Mononuclear cell (primary cell): ENCODE data around the gene LACTBL1. TPM values are rescaled to one million over a fixed set of nuclear protein-coding genes. Genes with fewer than 3 reads are reported as not detected.

Experiments
- H3K27me3 ChIP-seq: 2 replicates; pipeline ENCODE4 v1.6.0; 2011; ENCODE audit warnings: low read length, control low read depth; ENCODE audit not compliant: insufficient read depth
- H3K4me1 ChIP-seq: 2 replicates; pipeline ENCODE4 v1.5.1; 2011; ENCODE audit warnings: mild to moderate bottlenecking, low read length, control low read depth; ENCODE audit not compliant: insufficient read depth
- H3K4me3 ChIP-seq: 2 replicates; pipeline ENCODE4 v1.5.1; 2011; ENCODE audit warnings: mild to moderate bottlenecking, low read length, moderate library complexity
- H3K9me3 ChIP-seq: 2 replicates; pipeline ENCODE4 v1.5.1; 2011; ENCODE audit warnings: low read depth, mild to moderate bottlenecking, control low read depth, low read length
- total RNA-seq: library from RNA; depleted of rRNA; stranded (reverse); fragments of >200 nt; gene quantifications from one replicate; pipeline ENCODE4 v1.2.3, GENCODE V29; 2012

Gene LACTBL1
- total RNA-seq, 1 donor = not detected

DNA sequence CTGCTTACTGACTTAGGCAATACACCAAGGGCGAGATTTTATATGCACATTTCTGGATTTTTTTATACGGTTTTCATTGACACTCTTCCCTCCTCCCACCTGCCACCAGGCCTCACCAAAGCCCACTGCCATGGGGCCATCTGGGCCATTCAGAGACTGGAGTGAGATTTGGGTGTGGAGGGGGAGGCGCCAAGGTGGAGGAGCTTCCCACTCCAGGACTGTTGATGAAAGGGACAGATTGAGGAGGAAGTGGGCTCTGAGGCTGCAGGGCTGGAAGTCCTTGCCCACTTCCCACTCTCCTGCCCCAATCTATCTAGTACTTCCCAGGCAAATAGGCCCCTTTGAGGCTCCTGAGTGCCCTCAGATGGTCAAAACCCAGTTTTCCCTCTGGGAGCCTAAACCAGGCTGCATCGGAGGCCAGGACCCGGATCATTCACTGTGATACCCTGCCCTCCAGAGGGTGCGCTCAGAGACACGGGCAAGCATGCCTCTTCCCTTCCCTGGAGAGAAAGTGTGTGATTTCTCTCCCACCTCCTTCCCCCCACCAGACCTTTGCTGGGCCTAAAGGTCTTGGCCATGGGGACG lies 57.9 kb downstream of the LACTBL1 start:
- Histone ChIP-seq H3K27me3 (no peaks in the 10 kb centered on the region), H3K9me3 (no peaks in the 10 kb centered on the region), H3K4me3 (no peak overlapping the region), H3K4me1 (no peaks in the 10 kb centered on the region)

DNA sequence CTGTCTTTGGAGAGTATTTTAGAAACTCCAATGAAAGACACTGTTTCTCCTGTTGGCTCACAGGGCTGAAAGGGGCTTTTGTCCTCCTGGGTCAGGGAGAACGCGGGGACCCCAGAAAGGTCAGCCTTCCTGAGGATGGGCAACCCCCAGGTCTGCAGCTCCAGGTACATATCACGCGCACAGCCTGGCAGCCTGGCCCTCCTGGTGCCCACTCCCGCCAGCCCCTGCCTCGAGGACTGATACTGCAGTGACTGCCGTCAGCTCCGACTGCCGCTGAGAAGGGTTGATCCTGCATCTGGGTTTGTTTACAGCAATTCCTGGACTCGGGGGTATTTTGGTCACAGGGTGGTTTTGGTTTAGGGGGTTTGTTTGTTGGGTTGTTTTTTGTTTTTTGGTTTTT lies 58.5 kb downstream of the LACTBL1 start:
- H3K27me3 ChIP-seq = no peaks in the 10 kb centered on the region
- H3K4me3 ChIP-seq = no peak overlapping the region
- no peaks in the 10 kb centered on the region for H3K4me1 ChIP-seq
- H3K9me3 ChIP-seq = no peaks in the 10 kb centered on the region

DNA sequence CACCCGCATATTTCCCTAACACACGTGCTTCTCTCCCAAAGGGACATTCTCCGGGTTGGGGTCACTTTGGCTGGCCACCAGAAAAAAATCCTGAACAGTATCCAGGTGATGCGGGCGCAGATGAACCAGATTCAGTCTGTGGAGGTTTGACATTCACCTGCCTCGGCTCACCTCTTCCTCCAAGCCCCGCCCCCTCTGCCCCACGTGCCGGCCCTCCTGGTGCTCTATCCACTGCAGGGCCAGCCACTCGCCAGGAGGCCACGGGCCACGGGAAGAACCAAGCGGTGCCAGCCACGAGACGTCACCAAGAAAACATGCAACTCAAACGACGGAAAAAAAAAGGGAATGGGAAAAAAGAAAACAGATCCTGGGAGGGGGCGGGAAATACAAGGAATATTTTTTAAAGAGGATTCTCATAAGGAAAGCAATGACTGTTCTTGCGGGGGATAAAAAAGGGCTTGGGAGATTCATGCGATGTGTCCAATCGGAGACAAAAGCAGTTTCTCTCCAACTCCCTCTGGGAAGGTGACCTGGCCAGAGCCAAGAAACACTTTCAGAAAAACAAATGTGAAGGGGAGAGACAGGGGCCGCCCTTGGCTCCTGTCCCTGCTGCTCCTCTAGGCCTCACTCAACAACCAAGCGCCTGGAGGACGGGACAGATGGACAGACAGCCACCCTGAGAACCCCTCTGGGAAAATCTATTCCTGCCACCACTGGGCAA lies 59.1 kb downstream of the LACTBL1 start:
- H3K4me3 ChIP-seq = no peak overlapping the region
- H3K9me3 ChIP-seq = no peaks in the 10 kb centered on the region
- no peaks in the 10 kb centered on the region for H3K27me3 ChIP-seq
- no peaks in the 10 kb centered on the region for H3K4me1 ChIP-seq

DNA sequence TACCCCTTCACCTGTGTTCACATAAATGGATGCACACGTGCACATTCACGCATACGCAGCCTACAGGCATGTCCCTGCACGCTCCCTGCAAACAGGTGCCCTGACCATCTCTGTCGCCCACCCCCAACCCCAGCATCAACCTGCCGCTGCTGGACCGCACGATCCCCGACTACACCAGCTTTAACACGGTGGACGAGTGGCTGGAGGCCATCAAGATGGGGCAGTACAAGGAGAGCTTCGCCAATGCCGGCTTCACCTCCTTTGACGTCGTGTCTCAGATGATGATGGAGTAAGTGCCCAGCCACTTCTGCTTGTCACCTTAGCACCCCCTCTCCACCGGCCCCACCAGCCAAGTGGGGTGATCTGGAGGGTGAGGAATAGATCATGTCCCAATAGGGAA lies 60.4 kb downstream of the LACTBL1 start:
- no peaks in the 10 kb centered on the region for H3K27me3 ChIP-seq
- no peak overlapping the region for H3K4me3 ChIP-seq
- H3K4me1 ChIP-seq = no peaks in the 10 kb centered on the region
- H3K9me3 ChIP-seq = no peaks in the 10 kb centered on the region

DNA sequence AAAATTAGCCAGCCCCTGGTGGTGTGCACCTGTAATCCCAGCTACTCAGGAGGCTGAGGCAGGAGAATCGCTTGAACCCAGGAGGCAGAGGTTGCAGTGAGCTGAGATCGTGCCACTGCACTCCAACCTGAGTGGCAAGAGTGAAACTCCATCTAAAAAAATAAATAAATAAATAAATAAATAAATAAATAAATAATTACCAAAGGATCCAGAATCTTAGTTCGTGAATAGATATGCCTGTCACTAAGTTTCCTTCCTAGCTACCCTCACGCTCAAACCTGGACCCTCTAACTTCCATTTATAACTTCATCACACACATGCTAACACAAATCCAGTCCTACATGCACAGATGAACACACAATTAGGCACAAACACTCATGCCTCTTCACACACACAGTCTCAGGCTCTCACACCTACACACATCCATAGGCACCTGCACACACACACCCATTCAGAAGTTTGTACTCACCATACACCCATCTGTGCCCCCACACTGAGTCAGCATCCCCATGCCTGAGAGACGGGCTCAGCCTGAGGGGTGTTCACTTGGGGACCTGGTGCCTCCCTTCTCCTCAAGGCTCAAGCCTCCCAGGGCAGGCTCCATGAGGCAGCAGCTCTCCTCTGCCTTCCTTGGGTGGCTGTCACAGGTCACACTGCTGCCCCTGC lies 61.5 kb downstream of the LACTBL1 start:
- H3K4me3 ChIP-seq = no peak overlapping the region
- no peaks in the 10 kb centered on the region for H3K27me3 ChIP-seq
- H3K4me1 ChIP-seq = no peaks in the 10 kb centered on the region
- H3K9me3 ChIP-seq = no peaks in the 10 kb centered on the region

DNA sequence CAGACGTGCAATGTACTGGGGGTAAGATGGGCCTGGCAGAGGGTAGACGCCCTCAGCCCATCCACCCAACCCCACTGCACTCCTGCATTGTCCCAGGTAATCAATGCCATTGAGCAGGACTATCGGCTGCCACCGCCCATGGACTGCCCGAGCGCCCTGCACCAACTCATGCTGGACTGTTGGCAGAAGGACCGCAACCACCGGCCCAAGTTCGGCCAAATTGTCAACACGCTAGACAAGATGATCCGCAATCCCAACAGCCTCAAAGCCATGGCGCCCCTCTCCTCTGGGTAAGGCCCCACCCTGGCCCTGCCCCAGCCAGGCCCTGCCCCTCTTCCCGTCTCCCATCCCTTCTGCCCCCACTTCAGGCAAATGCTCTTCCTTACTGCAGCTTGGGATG lies 62.4 kb downstream of the LACTBL1 start:
- H3K9me3 ChIP-seq = no peaks in the 10 kb centered on the region
- no peak overlapping the region for H3K4me3 ChIP-seq
- no peaks in the 10 kb centered on the region for H3K4me1 ChIP-seq
- H3K27me3 ChIP-seq = no peaks in the 10 kb centered on the region

DNA sequence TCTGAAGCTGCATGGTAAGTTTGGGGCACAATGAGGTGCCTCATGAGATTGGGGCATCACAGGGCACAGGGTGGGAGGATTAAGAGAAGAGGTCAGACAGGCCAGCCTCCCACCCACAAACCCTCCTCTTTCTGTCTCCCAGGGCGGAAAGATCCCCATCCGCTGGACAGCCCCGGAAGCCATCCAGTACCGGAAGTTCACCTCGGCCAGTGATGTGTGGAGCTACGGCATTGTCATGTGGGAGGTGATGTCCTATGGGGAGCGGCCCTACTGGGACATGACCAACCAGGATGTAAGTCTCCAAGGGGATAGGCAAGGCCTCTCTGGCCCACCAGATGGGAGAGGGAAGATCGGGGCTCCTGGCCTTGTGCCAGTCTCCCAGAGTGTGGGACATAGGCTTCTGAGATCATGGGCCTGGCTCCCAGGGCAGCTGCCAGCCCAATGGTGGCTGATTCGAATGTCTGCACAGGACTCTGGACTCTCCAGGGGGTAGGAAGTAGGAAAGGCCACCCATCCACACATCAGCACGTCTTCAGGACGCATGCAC lies 63.7 kb downstream of the LACTBL1 start:
- H3K27me3 ChIP-seq = no peaks in the 10 kb centered on the region
- H3K9me3 ChIP-seq = no peaks in the 10 kb centered on the region
- H3K4me1 ChIP-seq = no peaks in the 10 kb centered on the region
- no peak overlapping the region for H3K4me3 ChIP-seq

DNA sequence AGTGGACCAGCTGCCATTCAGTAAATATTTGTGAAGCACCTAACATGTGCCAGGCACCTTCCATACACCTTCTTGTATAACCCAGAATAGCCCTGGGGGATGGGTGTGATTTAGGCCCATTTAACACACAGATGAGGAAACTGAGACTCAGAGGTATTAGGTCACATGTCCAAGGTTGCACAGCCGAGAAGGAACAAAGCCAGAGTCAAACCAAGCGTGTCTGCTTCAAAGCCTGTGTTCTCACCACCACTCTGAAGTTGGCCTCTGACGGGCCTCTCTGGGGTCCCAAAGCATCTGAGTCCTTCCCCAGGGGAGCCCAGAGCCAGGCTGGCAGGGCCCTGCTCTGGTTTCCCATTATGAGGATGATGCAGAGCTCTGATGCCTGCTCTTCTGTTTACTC lies 65.1 kb downstream of the LACTBL1 start:
- Histone ChIP-seq H3K27me3 (no peaks in the 10 kb centered on the region), H3K4me3 (no peak overlapping the region), H3K4me1 (no peaks in the 10 kb centered on the region), H3K9me3 (no peaks in the 10 kb centered on the region)

DNA sequence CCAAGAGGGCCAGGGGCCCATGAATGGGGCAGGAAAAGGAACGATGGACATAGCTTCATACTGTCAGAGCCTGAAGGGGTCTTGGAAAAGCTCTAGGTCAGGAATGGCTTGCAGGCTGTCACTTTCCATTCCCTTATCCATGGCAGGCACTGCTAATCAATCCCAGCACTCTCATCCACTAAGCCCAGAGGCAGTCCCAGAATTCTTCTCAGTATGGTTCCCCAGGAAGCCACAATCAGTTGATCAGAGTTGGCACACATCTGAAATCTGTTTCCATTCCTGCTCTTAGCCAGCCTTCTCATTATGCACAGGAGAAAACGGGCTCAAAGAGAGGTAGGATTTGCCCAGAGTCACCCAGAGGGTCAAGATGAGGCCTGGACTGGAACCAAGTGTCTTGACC lies 65.7 kb downstream of the LACTBL1 start:
- Histone ChIP-seq H3K9me3 (no peaks in the 10 kb centered on the region), H3K27me3 (no peaks in the 10 kb centered on the region), H3K4me1 (no peaks in the 10 kb centered on the region), H3K4me3 (no peak overlapping the region)

DNA sequence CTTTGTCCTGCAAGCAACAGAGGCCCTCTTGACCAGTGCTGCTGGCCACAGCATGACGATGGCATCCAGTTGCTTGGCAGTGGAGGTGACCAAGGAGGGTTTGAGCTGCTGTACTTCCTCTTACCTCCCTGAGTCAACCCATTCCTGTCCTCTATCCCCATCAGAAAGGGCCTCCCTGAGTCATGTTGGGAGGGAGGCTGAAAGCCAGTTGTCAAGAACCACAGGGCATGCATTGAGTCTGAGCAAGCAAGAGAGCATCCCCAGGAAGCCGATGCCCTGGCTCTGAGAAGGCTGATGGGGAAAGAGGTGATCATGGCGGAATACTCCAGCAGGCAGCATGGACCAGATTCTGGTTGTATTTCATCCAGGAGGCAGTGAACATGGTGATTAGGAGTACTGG lies 69.6 kb downstream of the LACTBL1 start:
- Histone ChIP-seq H3K9me3 (no peaks in the 10 kb centered on the region), H3K4me1 (no peaks in the 10 kb centered on the region), H3K27me3 (no peaks in the 10 kb centered on the region), H3K4me3 (no peak overlapping the region)

Other genes with a start within 250 kb of the LACTBL1 start
- gene TEX46, start 43.0 kb upstream of the LACTBL1 start, total RNA-seq = not detected
- 37.6 TPM for gene KDM1A, start 46.6 kb upstream of the LACTBL1 start, total RNA-seq
- gene LUZP1, start 196.0 kb upstream of the LACTBL1 start, total RNA-seq = 20.1 TPM
- gene HTR1D, start 244.6 kb upstream of the LACTBL1 start, total RNA-seq = not detected